ENCODE data around the gene SLC36A2.

Gene SLC36A2

DNA sequence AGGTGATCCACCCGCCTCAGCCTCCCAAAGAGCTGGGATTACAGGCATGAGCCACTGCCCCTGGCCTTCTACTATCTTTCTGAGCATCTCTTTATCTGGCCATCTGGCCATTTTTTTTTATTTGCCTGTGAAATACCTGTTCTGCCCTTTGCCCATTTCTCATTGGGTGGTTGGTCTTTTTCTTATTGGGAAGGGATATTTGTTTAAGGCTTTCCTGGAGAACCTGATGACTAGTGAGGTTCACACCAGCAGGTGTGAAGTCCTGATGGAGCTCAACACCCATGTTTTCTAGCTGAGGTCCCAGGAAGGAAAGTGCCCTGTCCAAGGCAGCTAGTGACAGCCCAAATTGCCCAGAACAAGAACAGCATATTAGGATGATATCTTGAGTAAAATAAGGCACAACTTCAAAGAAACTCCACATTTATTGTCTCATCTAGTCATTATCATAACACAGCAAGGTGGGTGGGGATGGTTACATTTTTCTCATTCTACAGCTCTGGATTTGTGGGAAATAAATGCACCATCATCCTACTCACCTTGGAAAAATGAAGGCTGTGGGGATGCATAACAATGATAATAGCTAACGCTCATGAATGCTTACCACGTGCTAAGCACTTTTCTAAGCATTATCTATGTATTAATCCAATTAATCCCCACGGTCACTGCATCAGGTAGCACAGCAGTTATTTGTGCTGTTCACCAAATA is 64.1 kb downstream of the SLC36A2 start:
- DNase-seq (ENCODE audit: low read depth), result no peak

DNA sequence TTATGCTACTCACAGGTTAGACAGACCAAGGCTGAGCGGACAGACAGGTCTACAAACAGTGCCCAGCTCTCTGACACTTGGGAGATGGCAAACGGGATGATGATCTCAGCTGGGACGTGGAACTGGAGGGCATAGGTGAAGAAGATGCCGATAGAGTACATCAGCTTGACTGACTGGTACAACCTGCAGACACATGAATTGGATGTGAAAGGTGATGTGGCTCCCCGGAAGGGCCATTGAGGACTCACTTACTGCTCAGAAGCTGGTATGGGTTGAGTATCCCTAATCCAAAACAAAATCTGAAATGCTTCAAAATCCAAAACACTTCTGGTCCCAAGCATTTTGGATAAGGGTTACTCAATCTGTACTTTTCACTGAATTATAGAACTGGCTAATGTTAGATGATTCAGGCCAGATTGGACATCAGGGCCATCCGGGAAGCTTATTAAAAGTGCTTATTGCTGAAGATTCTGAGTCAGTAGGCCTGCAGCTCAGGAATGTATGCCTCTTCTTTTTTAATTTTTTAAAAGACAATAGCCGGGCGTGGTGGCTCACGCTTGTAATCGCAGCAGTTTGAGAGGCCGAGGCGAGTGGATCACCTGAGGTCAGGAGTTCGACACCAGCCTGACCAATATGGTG is 66.2 kb downstream of the SLC36A2 start:
- no peak for DNase-seq (ENCODE audit: low read depth)

DNA sequence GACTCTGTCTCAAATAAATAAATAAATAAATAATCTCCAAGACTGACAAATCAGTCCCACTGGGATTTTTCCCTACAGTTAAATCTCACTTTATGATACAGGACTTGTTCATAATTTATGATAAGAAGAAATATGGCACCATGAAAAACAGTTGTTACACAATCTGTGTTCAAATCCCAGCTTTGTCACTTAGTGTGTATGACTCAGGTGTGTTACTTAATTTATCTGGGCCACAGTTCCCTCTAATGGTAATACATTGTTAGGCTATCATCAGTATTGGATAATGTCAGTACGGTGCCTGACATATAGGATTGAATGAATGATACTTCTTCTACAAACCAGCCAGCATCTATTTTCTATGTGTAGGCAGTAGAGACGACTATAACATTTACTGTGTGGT is 66.9 kb downstream of the SLC36A2 start:
- no peak for DNase-seq (ENCODE audit: low read depth)

DNA sequence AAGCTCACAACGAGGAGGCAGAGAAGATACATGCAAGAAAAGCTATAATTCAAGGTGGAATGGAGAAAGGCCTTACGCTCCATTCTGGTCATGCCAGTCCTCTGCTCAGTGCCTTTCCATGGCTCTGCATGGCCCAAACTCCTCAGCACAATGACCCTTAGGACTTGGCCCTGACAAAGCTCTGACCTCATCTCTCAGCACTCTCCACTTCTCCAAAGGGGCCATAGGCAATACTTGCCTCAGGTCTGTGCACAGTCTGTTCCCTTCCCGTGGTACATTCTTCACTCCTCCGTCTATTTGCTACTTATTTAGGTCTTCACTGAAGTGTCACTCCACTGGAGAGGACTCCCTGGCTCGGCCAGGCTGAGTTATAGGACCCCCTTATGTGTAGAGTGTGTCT is 68.5 kb downstream of the SLC36A2 start:
- no peak for DNase-seq (ENCODE audit: low read depth)

DNA sequence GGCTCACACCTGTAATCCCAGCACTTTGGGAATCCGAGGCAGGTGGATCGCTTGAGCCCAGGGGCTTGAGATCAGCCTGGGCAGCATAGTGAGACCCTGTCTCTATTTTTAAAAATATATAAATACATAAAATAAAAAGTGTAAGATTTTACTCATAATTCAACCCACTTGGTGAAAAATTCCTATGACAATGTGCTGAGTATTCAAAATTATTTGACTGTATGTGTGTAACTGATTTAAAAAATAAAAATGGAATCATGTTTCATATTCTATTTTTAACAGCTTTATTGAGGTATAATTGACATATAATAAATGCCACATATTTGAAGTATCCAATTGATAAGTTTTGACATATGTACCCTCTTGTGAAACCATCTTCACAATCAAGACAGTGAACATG is 71.6 kb downstream of the SLC36A2 start:
- no peak for DNase-seq (ENCODE audit: low read depth)

DNA sequence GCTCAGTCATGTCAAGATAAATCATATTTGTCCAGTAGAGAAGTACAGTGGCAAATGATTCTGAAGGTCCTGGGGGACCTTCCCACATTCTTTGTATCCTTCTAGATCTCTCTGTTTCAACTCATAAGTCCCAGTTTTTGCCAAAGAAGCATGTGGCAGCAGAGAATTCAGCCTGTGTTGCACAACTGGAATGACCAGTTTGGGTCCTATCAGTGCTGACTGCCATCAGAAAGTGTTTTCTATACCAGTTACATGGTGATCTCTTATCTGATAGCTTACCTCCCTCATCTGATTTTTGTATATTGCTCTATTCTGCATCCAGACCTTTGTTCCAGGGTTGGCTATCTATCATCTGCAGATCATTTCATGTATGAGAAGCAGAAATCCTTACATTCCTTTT is 72.7 kb downstream of the SLC36A2 start:
- DNase-seq (ENCODE audit: low read depth), result no peak

DNA sequence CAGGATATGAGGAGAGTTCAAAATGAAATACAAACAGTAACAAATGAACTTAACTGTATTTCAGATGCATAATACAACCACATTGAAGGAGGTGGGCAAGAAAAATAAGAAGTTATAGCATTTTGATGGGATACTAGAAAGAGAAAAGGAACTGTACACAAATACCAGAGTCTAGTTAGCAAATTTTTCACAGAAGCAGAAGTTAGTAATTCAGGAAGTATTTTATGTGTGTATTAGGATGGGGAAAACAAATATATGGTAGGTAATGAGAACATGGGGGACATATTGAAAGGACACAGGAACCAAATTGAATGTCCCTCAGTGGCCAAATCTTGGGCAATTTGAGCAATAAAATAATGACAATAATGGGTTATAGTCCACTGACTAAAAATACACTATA is 76.0 kb downstream of the SLC36A2 start:
- no peak for DNase-seq (ENCODE audit: low read depth)

DNA sequence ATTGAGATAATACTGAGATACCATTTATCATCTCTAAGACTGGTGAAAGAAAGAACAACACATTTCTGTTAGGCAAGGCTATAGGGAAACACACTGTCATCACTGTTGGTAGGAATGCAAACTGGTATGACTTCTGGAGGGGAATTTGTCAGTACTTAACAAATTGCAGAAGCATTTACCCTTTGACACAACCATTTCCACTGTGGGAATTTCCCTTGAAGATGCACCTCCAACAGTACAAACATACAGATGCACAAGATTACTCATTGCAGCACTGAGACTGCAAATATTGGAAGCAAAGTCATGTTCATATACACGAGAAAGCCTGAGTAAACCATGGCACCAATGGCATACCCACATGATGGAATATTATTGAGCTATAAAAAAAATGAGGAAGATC is 76.8 kb downstream of the SLC36A2 start:
- no peak for DNase-seq (ENCODE audit: low read depth)

DNA sequence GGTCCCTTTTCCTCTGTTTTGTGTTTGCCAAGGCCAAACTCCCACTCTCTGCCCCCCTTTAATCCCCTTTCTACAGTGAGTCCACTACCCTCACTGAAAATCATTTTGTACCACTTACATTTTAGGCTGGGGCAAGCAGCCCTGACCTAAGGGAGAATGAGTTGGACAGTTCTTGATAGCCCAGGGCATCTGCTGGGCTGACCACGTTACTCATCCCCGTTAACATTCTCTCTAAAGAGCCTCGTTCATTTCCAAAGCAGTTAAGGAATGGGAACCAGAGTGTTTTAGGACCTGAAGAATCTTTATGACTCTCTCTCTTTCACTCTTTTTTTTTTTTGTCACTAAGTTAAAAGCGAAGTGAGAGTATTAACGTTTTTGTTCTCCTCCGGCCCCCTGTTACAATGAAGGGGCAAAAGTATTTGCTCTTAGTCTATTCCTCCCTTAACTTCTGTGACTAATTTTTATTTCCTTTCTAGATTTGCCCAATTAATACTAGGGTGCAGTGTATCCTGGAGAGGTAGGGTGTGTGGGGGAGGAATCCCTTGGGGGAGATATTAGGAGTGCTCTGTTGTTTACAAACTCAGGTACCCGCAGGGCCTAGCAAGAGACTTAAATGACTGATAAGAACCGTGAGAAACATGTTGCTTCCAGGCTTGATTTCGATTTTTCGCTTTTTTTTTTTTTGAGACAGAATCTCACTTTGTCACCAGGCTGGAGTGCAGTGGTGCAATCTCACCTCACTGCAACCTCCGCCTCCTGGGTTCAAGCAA is 79.7 kb downstream of the SLC36A2 start:
- no peak for DNase-seq (ENCODE audit: low read depth)
